ENCODE results near the gene AUTS2.

AUTS2 gene

DNA sequence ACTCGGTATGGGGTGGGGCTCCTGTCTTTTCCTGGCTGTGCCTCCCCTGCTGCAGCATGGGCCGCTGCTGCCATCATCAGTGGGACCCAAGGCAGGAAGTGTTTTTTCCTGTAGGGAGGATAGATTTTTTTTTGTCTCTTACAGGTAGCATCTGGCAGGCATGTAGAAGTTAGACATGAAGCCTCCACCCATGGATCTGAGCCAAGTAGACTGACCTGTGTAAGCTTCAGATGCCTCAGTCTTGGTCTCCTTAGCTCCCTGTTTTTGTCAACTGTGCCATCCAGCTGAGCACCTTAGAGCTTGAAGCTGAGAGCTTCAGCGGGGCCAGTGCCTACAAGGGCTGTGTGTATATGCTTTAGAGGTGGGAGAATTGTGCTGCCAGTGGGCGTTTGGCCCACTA, 93.5 kb downstream of the AUTS2 start:
- Mint-ChIP-seq H3K4me1 (ENCODE audit: low read depth) (peaks cover 4% of the 10 kb centered on the region), H3K27me3 (no peaks in the 10 kb centered on the region), H3K27ac (no peak overlapping the region), H3K36me3 (no peaks in the 10 kb centered on the region), H3K4me3 (no peak overlapping the region), H3K9me3 (ENCODE audit: low read depth) (no peaks in the 10 kb centered on the region)

DNA sequence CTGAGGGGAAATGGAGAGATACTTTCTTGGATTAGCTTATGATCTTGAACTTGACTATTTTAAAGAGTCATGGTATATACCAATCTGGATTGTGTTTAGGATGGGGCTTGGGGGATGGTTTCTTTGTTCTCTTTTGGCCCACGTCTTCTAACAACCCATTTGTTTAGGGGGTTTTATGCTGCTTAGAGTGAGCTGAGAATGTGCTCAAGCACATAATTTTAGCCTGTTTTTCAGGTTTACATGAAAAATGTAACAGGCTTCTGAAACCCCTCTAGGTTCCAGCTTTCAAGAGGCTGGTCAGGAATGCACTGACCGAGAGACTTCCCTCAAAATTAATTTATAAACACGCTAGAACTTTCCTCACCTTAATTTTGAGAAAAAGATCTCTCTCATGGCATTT, 94.3 kb downstream of the AUTS2 start:
- no peaks in the 10 kb centered on the region for H3K36me3 Mint-ChIP-seq
- no peak overlapping the region for H3K4me3 Mint-ChIP-seq
- no peaks in the 10 kb centered on the region for H3K27me3 Mint-ChIP-seq
- H3K27ac Mint-ChIP-seq, result no peak overlapping the region
- peaks cover 4% of the 10 kb centered on the region for H3K4me1 Mint-ChIP-seq (ENCODE audit: low read depth)
- no peaks in the 10 kb centered on the region for H3K9me3 Mint-ChIP-seq (ENCODE audit: low read depth)

DNA sequence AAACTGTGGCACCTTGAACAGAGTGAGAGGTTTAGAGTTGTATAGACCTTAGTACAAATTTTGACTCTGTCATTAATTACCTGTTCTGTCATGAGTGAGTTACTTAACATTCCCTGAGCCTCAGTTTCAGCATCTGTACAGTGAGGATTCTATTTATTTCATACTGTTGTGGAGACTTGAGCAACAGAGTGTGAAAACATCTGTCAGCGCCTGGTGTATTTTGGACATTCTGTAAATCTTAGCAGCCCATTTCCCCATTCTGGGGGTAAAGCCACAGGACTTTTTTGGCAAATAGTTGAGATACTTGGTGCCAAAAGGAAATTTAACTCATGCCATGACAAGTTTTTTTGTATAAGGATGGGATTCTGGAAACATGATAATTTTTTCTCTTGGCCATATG, 94.8 kb downstream of the AUTS2 start:
- peaks cover 4% of the 10 kb centered on the region for H3K4me1 Mint-ChIP-seq (ENCODE audit: low read depth)
- no peaks in the 10 kb centered on the region for H3K27me3 Mint-ChIP-seq
- H3K4me3 Mint-ChIP-seq, result no peak overlapping the region
- H3K36me3 Mint-ChIP-seq, result no peaks in the 10 kb centered on the region
- H3K27ac Mint-ChIP-seq, result no peak overlapping the region
- no peaks in the 10 kb centered on the region for H3K9me3 Mint-ChIP-seq (ENCODE audit: low read depth)

DNA sequence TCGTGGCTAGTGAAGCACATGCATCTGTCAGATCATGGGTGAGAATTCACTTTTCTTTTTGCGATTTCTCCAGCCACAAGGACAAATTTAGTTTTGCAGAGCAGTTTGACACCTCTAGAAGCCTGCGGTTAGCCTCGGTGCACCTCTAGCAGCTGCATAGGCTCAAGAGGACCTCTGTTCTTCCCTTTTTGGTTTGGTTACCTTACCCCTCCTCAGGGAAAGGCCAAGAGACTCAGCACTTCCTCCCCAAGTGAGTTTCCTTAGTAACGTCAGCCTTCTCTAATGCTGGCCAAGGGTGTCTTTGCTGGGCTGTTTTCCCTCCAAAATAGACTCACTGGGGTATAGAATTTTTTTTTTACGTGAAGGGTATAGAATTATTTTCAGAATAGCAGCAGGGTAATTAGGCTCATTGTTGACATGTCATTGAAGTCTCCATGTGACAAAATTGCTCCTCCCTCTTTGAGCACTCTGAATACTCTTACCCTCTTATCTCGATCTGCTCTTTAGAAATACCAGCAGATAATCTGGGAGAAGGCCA, 97.8 kb downstream of the AUTS2 start:
- Mint-ChIP-seq H3K9me3 (ENCODE audit: low read depth) (no peaks in the 10 kb centered on the region), H3K27ac (no peak overlapping the region), H3K4me3 (no peak overlapping the region), H3K36me3 (no peaks in the 10 kb centered on the region), H3K4me1 (ENCODE audit: low read depth) (peaks cover 4% of the 10 kb centered on the region), H3K27me3 (no peaks in the 10 kb centered on the region)

DNA sequence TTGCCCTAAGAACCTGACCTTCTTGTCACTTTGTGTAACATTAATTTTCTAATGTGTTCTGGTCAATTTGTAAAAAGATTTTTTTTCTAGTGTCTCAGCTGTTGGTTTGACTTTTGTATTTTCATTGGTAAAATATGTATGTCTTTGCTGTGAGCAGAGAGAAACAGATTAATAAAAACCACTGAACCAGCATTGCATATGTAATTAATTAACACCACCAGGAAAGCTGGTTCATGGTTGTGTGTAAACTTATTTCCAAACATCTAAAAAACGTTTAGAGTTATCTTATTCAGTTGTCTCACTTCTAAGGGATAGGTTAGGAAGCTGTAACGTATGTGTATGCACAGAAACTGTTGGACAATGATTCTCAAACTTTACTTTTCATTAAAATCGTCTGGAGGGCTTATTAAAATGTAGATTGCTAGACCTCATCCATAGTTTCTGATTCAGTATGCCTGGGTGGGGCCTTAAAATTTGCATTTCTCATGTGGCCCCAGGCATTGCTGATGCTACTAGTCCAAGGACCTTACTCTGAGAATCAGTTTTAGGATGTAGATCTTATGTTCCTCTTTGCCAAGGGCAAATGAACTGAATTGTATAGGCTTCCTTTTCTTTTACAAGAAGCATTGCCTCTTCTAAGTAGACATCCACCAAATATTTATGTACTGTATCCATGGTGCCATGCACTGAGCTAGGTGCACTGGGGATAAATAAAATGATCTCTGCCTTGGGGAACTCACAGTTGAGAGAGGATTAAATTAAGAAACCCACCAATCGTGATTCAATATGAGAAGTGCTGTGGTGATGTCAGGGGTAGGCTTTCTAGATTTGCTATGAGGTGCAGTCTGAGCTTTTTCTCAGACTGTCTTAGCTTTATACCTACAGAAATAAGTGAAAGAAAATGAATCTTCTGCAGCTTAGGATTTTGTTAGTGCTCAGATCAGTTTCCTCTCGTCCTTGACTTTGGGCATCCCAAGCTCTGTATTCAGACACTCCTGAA, 98.7 kb downstream of the AUTS2 start:
- Mint-ChIP-seq H3K27ac (no peak overlapping the region), H3K4me3 (no peak overlapping the region), H3K27me3 (no peaks in the 10 kb centered on the region), H3K4me1 (ENCODE audit: low read depth) (peaks cover 4% of the 10 kb centered on the region), H3K9me3 (ENCODE audit: low read depth) (no peaks in the 10 kb centered on the region), H3K36me3 (no peaks in the 10 kb centered on the region)

DNA sequence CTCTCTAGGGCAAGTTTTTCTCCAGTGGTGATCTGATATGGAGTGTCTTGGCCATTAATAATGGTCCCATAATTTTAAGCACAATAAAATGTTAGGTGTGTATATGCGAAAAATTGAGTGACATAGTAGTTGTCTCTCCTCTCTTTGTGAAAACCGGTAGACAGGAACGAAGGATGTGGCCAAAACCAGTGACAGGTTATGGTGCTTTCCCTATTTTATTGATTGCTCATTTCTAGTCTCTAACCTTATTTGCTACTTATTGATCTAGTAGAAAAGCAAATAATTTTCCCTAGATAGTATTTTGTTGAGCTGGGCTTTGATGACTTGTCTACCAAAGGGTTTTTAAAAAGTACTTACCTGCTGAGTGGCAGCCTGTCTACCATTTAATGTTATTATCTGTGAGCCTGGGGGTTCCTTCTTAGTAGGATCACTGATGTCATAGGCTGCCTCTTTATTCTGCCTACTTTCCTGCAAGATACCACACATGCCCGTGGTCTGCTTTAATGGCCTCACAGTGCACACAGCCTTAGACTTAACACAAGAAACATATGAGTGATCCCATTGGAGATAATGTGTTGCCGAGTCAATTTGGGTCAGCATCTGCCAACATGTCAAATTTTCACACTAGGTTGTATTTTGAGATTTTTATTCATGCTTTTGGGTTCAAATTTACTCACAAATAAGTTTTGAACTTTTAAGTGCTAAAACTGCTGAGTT, 100.0 kb downstream of the AUTS2 start:
- Mint-ChIP-seq H3K4me3 (no peak overlapping the region), H3K27me3 (no peaks in the 10 kb centered on the region), H3K36me3 (no peaks in the 10 kb centered on the region), H3K9me3 (ENCODE audit: low read depth) (no peaks in the 10 kb centered on the region), H3K27ac (no peak overlapping the region), H3K4me1 (ENCODE audit: low read depth) (peaks cover 4% of the 10 kb centered on the region)

DNA sequence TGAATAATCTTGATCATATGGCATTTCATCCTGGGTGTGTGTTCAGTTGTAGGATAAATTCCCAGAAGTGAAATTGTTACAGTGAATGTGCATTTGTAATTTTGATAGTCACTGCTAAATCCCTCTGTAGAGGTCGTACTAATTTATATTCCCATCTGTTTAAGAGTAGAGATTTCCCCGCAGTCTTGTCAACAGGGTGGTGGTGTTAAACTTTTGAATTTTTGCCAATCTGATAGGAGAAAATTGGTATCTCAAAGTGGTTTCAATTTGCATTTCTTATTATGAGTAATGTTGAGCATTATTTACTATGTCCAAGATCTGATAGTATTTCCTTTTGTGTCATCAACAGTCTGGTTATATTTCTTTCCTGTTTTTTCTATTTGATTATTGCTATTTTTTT, 101.7 kb downstream of the AUTS2 start:
- no peak overlapping the region for H3K27ac Mint-ChIP-seq
- H3K27me3 Mint-ChIP-seq, result no peaks in the 10 kb centered on the region
- H3K4me3 Mint-ChIP-seq, result no peak overlapping the region
- H3K9me3 Mint-ChIP-seq (ENCODE audit: low read depth), result no peaks in the 10 kb centered on the region
- H3K4me1 Mint-ChIP-seq (ENCODE audit: low read depth), result peaks cover 4% of the 10 kb centered on the region
- H3K36me3 Mint-ChIP-seq, result no peaks in the 10 kb centered on the region

DNA sequence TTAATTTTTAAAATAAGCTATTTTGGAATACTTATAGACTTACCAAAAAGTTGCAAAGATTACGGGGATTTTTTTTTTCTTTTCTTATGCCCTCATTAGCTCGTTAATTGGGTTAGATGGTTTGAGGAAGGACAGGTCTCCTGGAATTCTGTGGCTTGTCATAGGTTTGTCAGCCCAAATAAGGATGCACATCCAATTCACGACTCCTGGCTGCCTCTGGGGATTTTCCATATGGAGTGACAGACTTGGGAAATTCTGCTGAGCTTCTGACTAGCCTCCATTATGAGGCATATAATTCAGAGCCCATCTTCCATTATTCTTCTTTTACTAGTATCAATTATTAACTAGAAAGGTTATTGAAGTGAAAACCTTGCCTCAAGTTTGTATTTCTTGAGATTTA, 102.1 kb downstream of the AUTS2 start:
- no peaks in the 10 kb centered on the region for H3K9me3 Mint-ChIP-seq (ENCODE audit: low read depth)
- no peaks in the 10 kb centered on the region for H3K27me3 Mint-ChIP-seq
- no peak overlapping the region for H3K4me3 Mint-ChIP-seq
- H3K36me3 Mint-ChIP-seq, result no peaks in the 10 kb centered on the region
- no peak overlapping the region for H3K27ac Mint-ChIP-seq
- H3K4me1 Mint-ChIP-seq (ENCODE audit: low read depth), result peaks cover 4% of the 10 kb centered on the region

DNA sequence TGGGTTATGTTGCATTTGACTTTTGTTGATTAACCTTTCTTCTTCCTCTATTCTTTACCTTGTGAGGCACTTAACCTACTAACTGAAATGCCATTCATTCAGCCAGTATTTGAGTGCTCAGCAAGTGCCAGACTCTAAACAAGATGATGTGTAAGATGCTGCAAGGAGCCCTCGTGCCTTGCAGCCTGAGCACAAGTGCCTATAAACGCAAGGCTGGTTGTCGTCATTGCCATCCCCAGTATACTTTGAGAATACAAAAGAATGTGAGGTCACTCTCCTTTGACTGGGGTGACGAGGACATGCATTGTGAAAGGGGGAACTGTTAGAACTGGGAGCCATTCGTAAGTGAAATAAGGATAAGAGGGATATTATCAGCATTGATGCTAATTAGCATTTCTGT, 103.0 kb downstream of the AUTS2 start:
- Mint-ChIP-seq H3K9me3 (ENCODE audit: low read depth) (no peaks in the 10 kb centered on the region), H3K36me3 (no peaks in the 10 kb centered on the region), H3K4me3 (no peak overlapping the region), H3K27me3 (no peaks in the 10 kb centered on the region), H3K27ac (no peak overlapping the region), H3K4me1 (ENCODE audit: low read depth) (no peaks in the 10 kb centered on the region)

DNA sequence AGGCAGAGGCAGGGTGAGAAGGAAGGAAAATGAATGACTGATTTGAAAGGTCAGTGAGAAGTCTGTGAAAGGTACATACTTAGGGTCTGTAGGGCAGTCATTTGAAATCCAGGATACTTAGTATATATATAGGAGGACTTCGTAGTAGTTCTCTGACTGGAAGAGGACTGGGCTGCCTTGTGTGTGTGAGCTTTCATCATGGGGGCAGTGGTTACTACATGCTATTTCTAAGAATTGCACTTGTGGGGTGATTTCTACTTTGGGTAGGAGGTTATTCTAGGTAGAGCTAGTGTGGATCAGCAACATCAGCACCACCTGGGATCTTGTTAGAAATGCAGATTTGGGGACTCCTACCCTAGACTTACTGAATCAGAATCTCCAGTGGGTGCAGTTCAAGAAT, 104.1 kb downstream of the AUTS2 start:
- H3K4me1 Mint-ChIP-seq (ENCODE audit: low read depth), result no peaks in the 10 kb centered on the region
- H3K9me3 Mint-ChIP-seq (ENCODE audit: low read depth), result no peaks in the 10 kb centered on the region
- H3K27ac Mint-ChIP-seq, result no peak overlapping the region

DNA sequence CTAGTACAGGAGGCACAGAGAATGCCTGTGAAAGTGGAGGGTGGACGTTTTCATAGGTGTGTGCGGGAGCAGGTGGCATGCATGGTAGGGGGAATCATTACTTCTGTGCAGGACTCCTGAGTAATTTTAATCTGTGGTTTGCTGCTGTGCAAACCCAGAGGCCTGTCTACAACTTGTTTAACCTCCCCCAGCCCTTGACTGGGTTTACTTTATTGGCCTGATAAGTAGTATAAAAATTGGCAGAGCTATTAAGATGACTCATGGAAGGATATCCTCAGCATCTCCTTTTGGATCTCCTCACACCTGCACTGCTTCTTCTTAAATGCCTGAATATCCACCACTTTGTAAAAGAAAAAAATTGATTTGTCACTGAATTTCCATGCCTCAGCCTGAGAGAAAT, 104.8 kb downstream of the AUTS2 start:
- Mint-ChIP-seq H3K27ac (no peak overlapping the region), H3K36me3 (no peaks in the 10 kb centered on the region), H3K9me3 (ENCODE audit: low read depth) (no peaks in the 10 kb centered on the region), H3K27me3 (no peaks in the 10 kb centered on the region), H3K4me1 (ENCODE audit: low read depth) (no peaks in the 10 kb centered on the region), H3K4me3 (no peak overlapping the region)

More for the DNA sequence above, 104.1 kb downstream of the AUTS2 start:
- H3K36me3 Mint-ChIP-seq, result no peaks in the 10 kb centered on the region
- no peaks in the 10 kb centered on the region for H3K27me3 Mint-ChIP-seq
- no peak overlapping the region for H3K4me3 Mint-ChIP-seq

DNA sequence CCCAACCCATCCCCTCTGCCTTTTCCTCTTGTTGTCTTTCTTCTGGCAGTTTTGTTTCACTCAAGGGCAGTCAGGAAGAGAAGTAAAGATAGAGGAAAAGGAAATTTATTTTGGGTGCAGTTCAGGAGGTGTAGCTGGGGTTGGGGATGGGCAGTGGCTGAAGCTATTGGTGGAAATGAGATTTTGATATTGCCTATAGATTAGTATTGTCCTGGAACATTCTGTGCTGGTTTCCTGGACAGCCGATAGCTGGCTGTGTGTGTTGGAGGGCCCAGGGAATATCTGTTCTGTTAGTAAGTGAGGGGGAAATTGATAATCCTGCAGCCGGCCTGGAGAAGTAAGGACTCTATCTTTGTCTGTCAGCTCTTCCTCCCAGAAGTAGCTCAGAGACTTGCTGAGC, 107.8 kb downstream of the AUTS2 start:
- Mint-ChIP-seq H3K36me3 (no peaks in the 10 kb centered on the region), H3K4me3 (no peak overlapping the region), H3K27ac (no peak overlapping the region), H3K4me1 (ENCODE audit: low read depth) (no peaks in the 10 kb centered on the region), H3K27me3 (peaks cover 3% of the 10 kb centered on the region), H3K9me3 (ENCODE audit: low read depth) (no peaks in the 10 kb centered on the region)

DNA sequence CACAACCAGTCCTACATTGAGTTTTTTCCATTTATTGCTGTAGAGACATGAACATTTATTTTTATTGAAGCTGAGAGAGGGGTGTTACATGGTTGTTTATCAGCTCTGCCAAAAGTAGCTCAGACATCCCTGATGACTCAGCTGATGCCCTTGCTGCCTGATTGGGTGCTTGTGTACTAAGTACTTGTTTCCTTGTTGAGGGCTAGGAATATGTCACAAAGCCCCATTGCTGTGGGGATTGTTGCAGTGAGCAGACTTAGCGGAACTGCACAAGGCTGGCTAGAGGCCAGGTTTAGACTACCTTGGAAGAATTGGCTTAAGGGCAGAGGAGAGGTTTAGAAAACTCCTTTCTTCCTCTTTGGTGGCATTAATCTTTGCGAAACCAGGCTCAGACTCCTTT, 110.6 kb downstream of the AUTS2 start:
- Mint-ChIP-seq H3K9me3 (ENCODE audit: low read depth) (no peaks in the 10 kb centered on the region), H3K4me1 (ENCODE audit: low read depth) (no peaks in the 10 kb centered on the region), H3K36me3 (no peaks in the 10 kb centered on the region), H3K27me3 (peaks cover 8% of the 10 kb centered on the region), H3K4me3 (no peak overlapping the region), H3K27ac (no peak overlapping the region)

DNA sequence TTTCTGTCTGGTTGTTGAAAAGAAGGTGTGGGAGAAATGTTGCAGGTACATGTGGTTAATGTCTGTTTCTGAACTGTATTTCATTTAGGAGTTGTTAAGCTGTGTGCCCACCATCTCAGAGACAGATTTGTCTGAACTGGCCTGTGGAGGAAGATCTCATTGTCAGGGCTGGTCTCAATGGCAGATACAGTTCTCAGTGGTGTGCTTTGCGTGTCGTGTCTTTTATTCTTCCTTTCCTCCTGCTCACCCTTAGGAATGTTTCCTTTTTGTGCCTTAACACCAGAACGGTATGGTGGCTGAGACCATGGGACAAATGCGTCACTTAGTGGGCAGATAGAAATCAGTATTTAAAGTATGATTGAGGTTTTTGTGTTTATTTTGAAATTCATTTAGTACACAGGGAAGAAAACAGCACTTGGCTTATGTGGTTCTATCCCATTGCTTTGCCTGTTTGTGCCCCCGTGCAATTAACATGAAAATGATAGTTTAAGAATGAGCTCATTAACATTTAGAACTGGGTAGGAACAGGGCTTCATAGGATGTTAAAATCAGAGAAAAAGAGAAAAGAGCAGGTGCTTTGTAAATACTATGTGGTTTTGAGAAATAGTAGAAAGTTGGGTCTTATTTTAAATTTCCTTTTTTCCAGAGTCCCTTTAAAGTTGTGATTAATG, 112.6 kb downstream of the AUTS2 start:
- Mint-ChIP-seq H3K27ac (no peak overlapping the region), H3K36me3 (no peaks in the 10 kb centered on the region), H3K9me3 (ENCODE audit: low read depth) (no peaks in the 10 kb centered on the region), H3K4me1 (ENCODE audit: low read depth) (no peaks in the 10 kb centered on the region), H3K4me3 (no peak overlapping the region), H3K27me3 (peaks cover 8% of the 10 kb centered on the region)
